WERI-Rb-1 (cell line): ENCODE results near the gene EML5.

Experiments
- DNase-seq: peaks from one replicate; pipeline ENCODE4 v3.0.0-alpha.2; 2020
- H3K27ac ChIP-seq: fragments of 250-450 bp; sonication (Bioruptor Pico); 2 replicates; pipeline ENCODE4 v1.5.1; 2020; ENCODE audit warnings: mild to moderate bottlenecking, moderate library complexity
- H3K27me3 ChIP-seq: fragments of 250-450 bp; sonication (Bioruptor Pico); 2 replicates; pipeline ENCODE4 v1.5.1; 2021; ENCODE audit warnings: mild to moderate bottlenecking, low read depth, moderate library complexity; ENCODE audit not compliant: insufficient read depth, severe bottlenecking
- H3K36me3 ChIP-seq: fragments of 250-450 bp; sonication (Bioruptor Pico); 2 replicates; pipeline ENCODE4 v1.5.1; 2020; ENCODE audit warnings: mild to moderate bottlenecking, moderate library complexity
- H3K4me3 ChIP-seq: 2 replicates; pipeline ENCODE4 v1.5.1; 2011; ENCODE audit warnings: low read depth, mild to moderate bottlenecking, control low read depth, low read length
- H3K9me3 ChIP-seq: fragments of 250-450 bp; sonication (Bioruptor Pico); 2 replicates; pipeline ENCODE4 v1.5.1; 2021; ENCODE audit warnings: mild to moderate bottlenecking, moderate library complexity; ENCODE audit not compliant: severe bottlenecking
- CTCF ChIP-seq: IDR thresholded peaks from 2 replicates; pipeline ENCODE4 v1.5.1; 2011; ENCODE audit warnings: low read depth, mild to moderate bottlenecking, control low read depth, inconsistent platforms, low read length

EML5 gene

GRCh38 chr14:88604212-88604611 lies 188.5 kb downstream of the EML5 start:
- Histone ChIP-seq H3K27ac (no peak overlapping the region), H3K27me3 (no peaks in the 10 kb centered on the region), H3K36me3 (peaks cover 81% of the 10 kb centered on the region), H3K9me3 (no peaks in the 10 kb centered on the region), H3K4me3 (no peak overlapping the region)
- DNase-seq, result no peak
- no peak for TF ChIP-seq CTCF

GRCh38 chr14:88599761-88600439 lies 192.9 kb downstream of the EML5 start:
- peaks cover 81% of the 10 kb centered on the region for H3K36me3 ChIP-seq
- H3K27ac ChIP-seq, result no peak overlapping the region
- no peak overlapping the region for H3K4me3 ChIP-seq
- no peak for TF ChIP-seq CTCF
- no peak for DNase-seq
- H3K9me3 ChIP-seq, result no peaks in the 10 kb centered on the region
- H3K27me3 ChIP-seq, result no peaks in the 10 kb centered on the region

- H3K27ac ChIP-seq, result no peak overlapping the region
- H3K27me3 ChIP-seq, result no peaks in the 10 kb centered on the region
- peaks cover 78% of the 10 kb centered on the region for H3K36me3 ChIP-seq
- no peaks in the 10 kb centered on the region for H3K9me3 ChIP-seq
- H3K4me3 ChIP-seq, result no peak overlapping the region
- DNase-seq, result no peak
- TF ChIP-seq CTCF, result no peak
Measured at GRCh38 chr14:88599326-88599725, 193.4 kb downstream of the EML5 start.

GRCh38 chr14:88598097-88598675 lies 194.6 kb downstream of the EML5 start:
- Histone ChIP-seq H3K27ac (no peak overlapping the region), H3K4me3 (no peak overlapping the region), H3K27me3 (no peaks in the 10 kb centered on the region), H3K36me3 (peaks cover 77% of the 10 kb centered on the region), H3K9me3 (no peaks in the 10 kb centered on the region)
- no peak for TF ChIP-seq CTCF
- no peak for DNase-seq

GRCh38 chr14:88597601-88598000 lies 195.2 kb downstream of the EML5 start:
- H3K27me3 ChIP-seq, result no peaks in the 10 kb centered on the region
- peaks cover 75% of the 10 kb centered on the region for H3K36me3 ChIP-seq
- no peak for TF ChIP-seq CTCF
- H3K4me3 ChIP-seq, result no peak overlapping the region
- DNase-seq, result no peak
- H3K9me3 ChIP-seq, result no peaks in the 10 kb centered on the region
- no peak overlapping the region for H3K27ac ChIP-seq

GRCh38 chr14:88597038-88597437 lies 195.7 kb downstream of the EML5 start:
- Histone ChIP-seq H3K4me3 (no peak overlapping the region), H3K9me3 (no peaks in the 10 kb centered on the region), H3K27ac (no peak overlapping the region), H3K36me3 (peaks cover 71% of the 10 kb centered on the region), H3K27me3 (no peaks in the 10 kb centered on the region)
- no peak for TF ChIP-seq CTCF
- no peak for DNase-seq
